H1 (cell line): ENCODE results near the gene LPO. TPM values are rescaled to one million over a fixed set of nuclear protein-coding genes. Genes with fewer than 3 reads are reported as not detected.

Experiments used
- CTCF ChIA-PET: fragments of 300-600 bp; sonication (Branson Sonifier 250); formaldehyde crosslinking; loops from one replicate; lab custom pipeline; 2021; ENCODE audit not compliant: partially characterized antibody; lab: Charles Lee
- POLR2A ChIA-PET: fragments of 300-600 bp; sonication (Branson Sonifier 250); formaldehyde crosslinking; loops from one replicate; lab custom pipeline; 2021; ENCODE audit warnings: inconsistent platforms; ENCODE audit not compliant: partially characterized antibody; lab: Charles Lee
- DNase-seq, 2 experiments: peaks; one replicate each; pipeline versions ENCODE4 v3.0.0 to v3.0.0-alpha.2; 2010 to 2022; ENCODE audit warnings: low spot score in 2 of 2, low read depth in 1 of 2, mixed read lengths in 1 of 2
- FAIRE-seq: peaks from 2 replicates; lab custom pipeline; 2011; peaks lifted over from hg19 to GRCh38; lab: Jason Lieb, UNC
- H2AFZ ChIP-seq: 2 replicates; pipeline ENCODE4 v1.8.1; 2012; ENCODE audit warnings: low read length, inconsistent platforms
- H2AK5ac ChIP-seq: 2 replicates; pipeline ENCODE4 v1.6.1; 2013; ENCODE audit warnings: low read depth, low read length
- H2BK120ac ChIP-seq: replicated peaks from 2 replicates; pipeline ENCODE3; 2013; ENCODE audit warnings: low read depth, low read length, inconsistent platforms
- H2BK12ac ChIP-seq: 2 replicates; pipeline ENCODE4 v1.6.1; 2013; ENCODE audit warnings: low read depth, low read length
- H2BK15ac ChIP-seq: 2 replicates; pipeline ENCODE4 v1.6.1; 2013; ENCODE audit warnings: low read length
- H2BK20ac ChIP-seq: 2 replicates; pipeline ENCODE4 v1.6.1; 2013; ENCODE audit warnings: low read length
- H2BK5ac ChIP-seq: 2 replicates; pipeline ENCODE4 v1.6.1; 2013; ENCODE audit warnings: low read depth, low read length
- H3K14ac ChIP-seq: 2 replicates; pipeline ENCODE4 v1.6.1; 2013; ENCODE audit warnings: inconsistent platforms; ENCODE audit not compliant: insufficient read length
- H3K18ac ChIP-seq: 2 replicates; pipeline ENCODE4 v1.6.1; 2013; ENCODE audit warnings: low read length; ENCODE audit errors: extremely low read depth
- H3K23ac ChIP-seq: 2 replicates; pipeline ENCODE4 v1.6.1; 2013; ENCODE audit warnings: inconsistent platforms; ENCODE audit not compliant: insufficient read length
- H3K23me2 ChIP-seq: 2 replicates; pipeline ENCODE4 v1.6.1; 2013; ENCODE audit warnings: low read depth, low read length
- H3K27ac ChIP-seq: 2 replicates; pipeline ENCODE4 v1.6.1; 2011; ENCODE audit warnings: low read depth, low read length, inconsistent platforms
- H3K27me3 ChIP-seq, 4 experiments: replicated peaks in 1 of 4; 1 replicate in 1 of 4; 2 replicates in 3 of 4; pipeline versions ENCODE4 v1.6.1 to v1.8.1; 2011 to 2013; ENCODE audit warnings: low read length in 3 of 4, mild to moderate bottlenecking in 3 of 4, inconsistent platforms in 2 of 4, mixed read lengths in 2 of 4, moderate library complexity in 1 of 4; ENCODE audit not compliant: control insufficient read depth in 3 of 4, insufficient read depth in 3 of 4; ENCODE audit errors: extremely low read depth in 1 of 4
- H3K36me3 ChIP-seq, 4 experiments: 2 replicates each; pipeline versions ENCODE4 v1.6.1 to v1.8.1; 2011 to 2013; ENCODE audit warnings: mild to moderate bottlenecking in 4 of 4, low read length in 3 of 4, moderate library complexity in 2 of 4, control low read depth in 1 of 4, inconsistent platforms in 1 of 4; ENCODE audit not compliant: insufficient read depth in 4 of 4, control insufficient read depth in 2 of 4
- H3K4ac ChIP-seq: replicated peaks from 2 replicates; pipeline ENCODE3; 2013; ENCODE audit warnings: low read length, low read depth, mixed read lengths, inconsistent platforms; ENCODE audit not compliant: insufficient read length
- H3K4me1 ChIP-seq, 4 experiments: replicated peaks in 1 of 4; 1 replicate in 1 of 4; 2 replicates in 3 of 4; pipeline versions ENCODE4 v1.6.1 to v1.8.1; 2011 to 2013; ENCODE audit warnings: low read length in 3 of 4, inconsistent platforms in 2 of 4, mixed read lengths in 1 of 4; ENCODE audit not compliant: insufficient read depth in 4 of 4, control insufficient read depth in 3 of 4
- H3K4me2 ChIP-seq, 2 experiments: 2 replicates each; pipeline versions ENCODE4 v1.6.1 to v1.8.1; 2011 to 2013; ENCODE audit warnings: low read depth in 2 of 2, low read length in 2 of 2, control low read depth in 1 of 2, inconsistent platforms in 1 of 2, mild to moderate bottlenecking in 1 of 2; ENCODE audit not compliant: insufficient read depth in 1 of 2
- H3K4me3 ChIP-seq, 4 experiments: fragments of 200-600, 300-600 bp in 1 of 4; sonication (generic), shearing (Covaris generic), sonication (Bioruptor Twin) in 1 of 4; 2 replicates each; pipeline versions ENCODE4 v1.5.1 to v1.8.1; 2011 to 2016; ENCODE audit warnings: low read length in 4 of 4, low read depth in 3 of 4, control low read depth in 2 of 4, inconsistent platforms in 2 of 4, mild to moderate bottlenecking in 2 of 4, mixed read lengths in 1 of 4, moderate library complexity in 1 of 4; ENCODE audit not compliant: insufficient read depth in 2 of 4; ENCODE audit errors: extremely low read depth in 1 of 4
- H3K56ac ChIP-seq: replicated peaks from 2 replicates; pipeline ENCODE3; 2013; ENCODE audit warnings: low read depth, mild to moderate bottlenecking, mixed read lengths, low read length, inconsistent platforms; ENCODE audit not compliant: insufficient read length
- H3K79me1 ChIP-seq: 2 replicates; pipeline ENCODE4 v1.6.1; 2013; ENCODE audit warnings: low read depth, low read length, control low read depth
- H3K79me2 ChIP-seq, 2 experiments: 2 replicates each; pipeline versions ENCODE4 v1.6.1 to v1.8.1; 2012 to 2013; ENCODE audit warnings: low read length in 2 of 2, mild to moderate bottlenecking in 2 of 2, inconsistent platforms in 1 of 2; ENCODE audit not compliant: insufficient read depth in 2 of 2, control insufficient read depth in 1 of 2
- H3K9ac ChIP-seq, 4 experiments: replicated peaks in 1 of 4; 1 replicate in 1 of 4; 2 replicates in 3 of 4; pipeline versions ENCODE4 v1.6.1 to v1.8.1; 2011 to 2013; ENCODE audit warnings: low read depth in 3 of 4, low read length in 3 of 4, control low read depth in 2 of 4, mild to moderate bottlenecking in 2 of 4, moderate library complexity in 2 of 4, inconsistent platforms in 1 of 4; ENCODE audit errors: extremely low read depth in 1 of 4
- H3K9me3 ChIP-seq, 2 experiments: 2 replicates each; pipeline versions ENCODE4 v1.6.1 to v1.8.1; 2012 to 2013; ENCODE audit warnings: mild to moderate bottlenecking in 2 of 2, moderate library complexity in 2 of 2, control low read depth in 1 of 2, inconsistent platforms in 1 of 2, low read depth in 1 of 2, low read length in 1 of 2, mixed read lengths in 1 of 2; ENCODE audit not compliant: insufficient read depth in 2 of 2
- H4K20me1 ChIP-seq, 2 experiments: replicated peaks in 1 of 2; 2 replicates each; pipeline versions ENCODE3 to v1.8.1; 2011 to 2013; ENCODE audit warnings: inconsistent platforms in 2 of 2, low read length in 2 of 2, mild to moderate bottlenecking in 1 of 2; ENCODE audit not compliant: insufficient read depth in 2 of 2, control insufficient read depth in 1 of 2
- H4K5ac ChIP-seq: 2 replicates; pipeline ENCODE4 v1.6.1; 2013; ENCODE audit warnings: low read length, low read depth, mixed read lengths, inconsistent platforms; ENCODE audit not compliant: insufficient read length
- H4K8ac ChIP-seq: 2 replicates; pipeline ENCODE4 v1.8.0; 2013; ENCODE audit warnings: mild to moderate bottlenecking, moderate library complexity, low read length, inconsistent platforms; ENCODE audit not compliant: insufficient read depth; ENCODE audit errors: extremely low read depth
- H4K91ac ChIP-seq: replicated peaks from 2 replicates; pipeline ENCODE3; 2013; ENCODE audit warnings: low read length, mixed read lengths, inconsistent platforms; ENCODE audit not compliant: insufficient read length
- MAX ChIP-seq: IDR thresholded peaks from 2 replicates; pipeline ENCODE4 v1.6.1; 2012; ENCODE audit warnings: inconsistent platforms
- RAD21 ChIP-seq, 2 experiments: IDR thresholded peaks in 1 of 2; conservative IDR thresholded peaks in 1 of 2; 2 replicates each; pipeline ENCODE4 v1.6.1; 2011; ENCODE audit warnings: low read depth in 2 of 2, low read length in 2 of 2, improper control_type of control experiment in 1 of 2, inconsistent platforms in 1 of 2, mild to moderate bottlenecking in 1 of 2, moderate library complexity in 1 of 2
- SP1 ChIP-seq: IDR thresholded peaks from 2 replicates; pipeline ENCODE4 v1.6.1; 2011; ENCODE audit warnings: low read depth, low read length
- TAF1 ChIP-seq: IDR thresholded peaks from 2 replicates; pipeline ENCODE4 v1.6.1; 2011; ENCODE audit warnings: mild to moderate bottlenecking, low read depth, low read length
- ZNF274 ChIP-seq: IDR thresholded peaks from 2 replicates; pipeline ENCODE4 v1.7.0; 2012; ENCODE audit warnings: low read length, borderline replicate concordance; ENCODE audit errors: extremely low read depth
- WGBS, 2 experiments: shearing (Covaris generic) in 1 of 2; methylation state at CpG; one replicate each; pipeline versions ENCODE4 v1.1.6 to v1.1.7; 2013 to 2015; ENCODE audit warnings: low lambda C conversion rate in 2 of 2, mixed read lengths in 2 of 2, inconsistent platforms in 1 of 2, low coverage in 1 of 2, missing lambda C conversion rate in 1 of 2; ENCODE audit not compliant: insufficient replicate concordance in 2 of 2, insufficient coverage in 1 of 2, insufficient read length in 1 of 2; ENCODE audit errors: extremely low coverage in 1 of 2, missing lambda C conversion rate in 1 of 2; 5-methylcytosine and 5-hydroxymethylcytosine counted together
- polyA plus RNA-seq, 7 experiments: library from polyadenylated mRNA; depleted of rRNA in 3 of 7; stranded (reverse) in 5 of 7; unstranded in 2 of 7; fragments of >200 nt in 5 of 7; fragments of 200-250 nt in 2 of 7; gene quantifications; 1 replicate in 5 of 7; 2 replicates in 1 of 7; 4 replicates in 1 of 7; pipeline versions ENCODE4 v1.2.1 to v1.2.3, GENCODE V29; 2011 to 2013; ENCODE audit warnings: missing spikeins in 2 of 7, mixed read lengths in 2 of 7
- total RNA-seq: library from RNA; stranded (reverse); fragmentation: NEBNext Ultra II Directional; extraction: Animal tissue kit (Norgen Biotek cat#: 25700); gene quantifications from 2 replicates; pipeline ENCODE4 v1.2.1, GENCODE V29; 2021
- TF ChIP-seq, protein P1 (sequence below), 3 experiments: IDR thresholded peaks; 1 replicate in 2 of 3; 2 replicates in 1 of 3; pipeline versions ENCODE4 v1.5.1 to v1.6.1; 2011; ENCODE audit warnings: low read length in 3 of 3, mild to moderate bottlenecking in 3 of 3, inconsistent platforms in 2 of 3, low read depth in 1 of 3, moderate library complexity in 1 of 3; ENCODE audit not compliant: insufficient read depth in 1 of 3; ENCODE audit errors: control extremely low read depth in 1 of 3

The LPO gene
- total and polyA plus RNA-seq, 2 of the 8 experiments (the other 6 are each of a cell fraction or from before 2014, with no cell fraction given): 0.38 to 0.52 TPM

- ChIA-PET POLR2A (interaction anchor here (1.3 to 2.5 kb wide), 4 partner anchors 11 to 19 kb away, joined by 3 to 9 read pairs (median 4); no protein-coding TSS in a partner anchor), CTCF (interaction anchor here (0.6 to 9.4 kb wide), 52 partner anchors 8 to 290 kb away, joined by 3 to 172 read pairs (median 5); partner anchors contain the start of genes LPO, MKS1, MPO and RNF43)
- WGBS, 2 experiments: 39% methylated on average over 10 of the region's 10 CpGs; no CpG with 5 or more reads in 1 of the 2 experiments
- Histone ChIP-seq H4K5ac (peak overlapping the region; percentile 65), H2BK12ac (peak overlapping the region; percentile 77), H2BK120ac (no peak overlapping the region), H3K79me1 (no peaks in the 10 kb centered on the region), H3K9ac (no peak overlapping the region), H3K27me3 (no peaks in the 10 kb centered on the region), H3K4me3 (no peak overlapping the region), H4K20me1 (no peaks in the 10 kb centered on the region), H2AK5ac (no peak overlapping the region), H2BK15ac (peak overlapping the region; percentile 88; the same call in 1 of the 2 replicates), H3K4me2 (0 out of 4 replicates have a peak overlapping the region, but pooled peaks of 1 of the 2 experiments have one; percentile 8), H3K4ac (no peak overlapping the region), H3K4me1 (peaks cover 0 to 15% (median 10%) of the 10 kb centered on the region in 4 experiments; a peak in 5 of 7 replicates), H3K9me3 (no peaks in the 10 kb centered on the region), H3K14ac (no peak overlapping the region), H4K91ac (peak overlapping the region; percentile 67), H4K8ac (peak overlapping the region; percentile 83), H3K79me2 (no peaks in the 10 kb centered on the region), H3K56ac (no peak overlapping the region)
- peak; percentile 41 to 84 for DNase-seq
- TF ChIP-seq, protein P1, sequence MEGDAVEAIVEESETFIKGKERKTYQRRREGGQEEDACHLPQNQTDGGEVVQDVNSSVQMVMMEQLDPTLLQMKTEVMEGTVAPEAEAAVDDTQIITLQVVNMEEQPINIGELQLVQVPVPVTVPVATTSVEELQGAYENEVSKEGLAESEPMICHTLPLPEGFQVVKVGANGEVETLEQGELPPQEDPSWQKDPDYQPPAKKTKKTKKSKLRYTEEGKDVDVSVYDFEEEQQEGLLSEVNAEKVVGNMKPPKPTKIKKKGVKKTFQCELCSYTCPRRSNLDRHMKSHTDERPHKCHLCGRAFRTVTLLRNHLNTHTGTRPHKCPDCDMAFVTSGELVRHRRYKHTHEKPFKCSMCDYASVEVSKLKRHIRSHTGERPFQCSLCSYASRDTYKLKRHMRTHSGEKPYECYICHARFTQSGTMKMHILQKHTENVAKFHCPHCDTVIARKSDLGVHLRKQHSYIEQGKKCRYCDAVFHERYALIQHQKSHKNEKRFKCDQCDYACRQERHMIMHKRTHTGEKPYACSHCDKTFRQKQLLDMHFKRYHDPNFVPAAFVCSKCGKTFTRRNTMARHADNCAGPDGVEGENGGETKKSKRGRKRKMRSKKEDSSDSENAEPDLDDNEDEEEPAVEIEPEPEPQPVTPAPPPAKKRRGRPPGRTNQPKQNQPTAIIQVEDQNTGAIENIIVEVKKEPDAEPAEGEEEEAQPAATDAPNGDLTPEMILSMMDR (IDR thresholded peaks at IDR 0.05; ENCODE audit: control extremely low read depth in 1 of 3, insufficient read depth in 1 of 3, low read depth in 1 of 3, low read length in 3 of 3): peak; percentile 82 to 97 (median 93)
- TF ChIP-seq RAD21 (IDR thresholded peaks at IDR 0.05 in 1 of 2, conservative IDR thresholded peaks at IDR 0.05 in 1 of 2; ENCODE audit: low read depth in 2 of 2, low read length in 2 of 2): peak; percentile 55 to 64
- TF ChIP-seq MAX: peak; percentile 63; the same call in 1 of the 2 replicates
- TF ChIP-seq SP1: 0 out of 2 replicates have a peak, but pooled peaks have one; percentile 10
- TF ChIP-seq TAF1: no peak
- TF ChIP-seq ZNF274: no peak
- TF ChIP-seq, all 59 proteins: peak for 4
- peak overlapping the region; percentile 93 for H3K18ac ChIP-seq
- peak overlapping the region; percentile 87; the same call in 1 of the 2 replicates for H2AFZ ChIP-seq
- H3K27ac ChIP-seq: peak overlapping the region; percentile 16; the same call in 1 of the 2 replicates
- FAIRE-seq: peak; percentile 79
- H2BK5ac ChIP-seq: 0 out of 2 replicates have a peak overlapping the region, but pooled peaks have one; percentile 64
- H3K36me3 ChIP-seq: 0 out of 8 replicates have a peak, but pooled peaks cover 0 to 2% (median 0%) of the 10 kb centered on the region in 4 experiments
- H3K23me2 ChIP-seq: no peaks in the 10 kb centered on the region
- peak overlapping the region; percentile 80; the same call in 1 of the 2 replicates for H2BK20ac ChIP-seq
- H3K23ac ChIP-seq: no peak overlapping the region
Observed at GRCh38 chr17:58303971-58304749, 65.8 kb downstream of the LPO start.
